Glomerular visceral epithelial cell (primary cell): ENCODE measurements around the gene TRIM40.
A peak's percentile ranks its signal among the peaks of the same experiment; 100 is the strongest.
"Not testable (repeated sequence)": the region's sequence is repeated elsewhere in the genome, so short reads cannot be mapped to it uniquely, and the experiment has no call there.

Source experiments
- DNase-seq: peaks from one replicate; pipeline ENCODE4 v3.0.0-alpha.2; 2016; ENCODE audit errors: extremely low spot score

The TRIM40 gene

GRCh38 chr6:30163918-30164654, 28.1 kb downstream of the TRIM40 start:
- DNase-seq: no peak

GRCh38 chr6:30164714-30165113, 28.8 kb downstream of the TRIM40 start:
- DNase-seq: no peak

GRCh38 chr6:30165238-30165637, 29.3 kb downstream of the TRIM40 start:
- DNase-seq: not testable (repeated sequence)

GRCh38 chr6:30167101-30167500, 31.2 kb downstream of the TRIM40 start:
- DNase-seq: no peak

- no peak for DNase-seq
Measured at GRCh38 chr6:30168741-30169140, 32.8 kb downstream of the TRIM40 start.

GRCh38 chr6:30169658-30170614, 34.0 kb downstream of the TRIM40 start:
- DNase-seq: peak; percentile 67

- DNase-seq: no peak
Measured at GRCh38 chr6:30171677-30172471, 35.9 kb downstream of the TRIM40 start.

- DNase-seq: no peak
Measured at GRCh38 chr6:30172681-30173080, 36.7 kb downstream of the TRIM40 start.

GRCh38 chr6:30175765-30176164, 39.8 kb downstream of the TRIM40 start:
- no peak for DNase-seq

- DNase-seq: no peak
Measured at GRCh38 chr6:30178837-30179236, 42.9 kb downstream of the TRIM40 start.

GRCh38 chr6:30180145-30180544, 44.2 kb downstream of the TRIM40 start:
- DNase-seq: no peak

- no peak for DNase-seq
Measured at GRCh38 chr6:30184417-30185031, 48.6 kb downstream of the TRIM40 start.

GRCh38 chr6:30185846-30186484, 50.0 kb downstream of the TRIM40 start:
- no peak for DNase-seq

GRCh38 chr6:30188541-30188940, 52.6 kb downstream of the TRIM40 start:
- DNase-seq: no peak

GRCh38 chr6:30192076-30192475, 56.1 kb downstream of the TRIM40 start:
- no peak for DNase-seq

GRCh38 chr6:30194797-30195690, 59.1 kb downstream of the TRIM40 start:
- no peak for DNase-seq

- DNase-seq: no peak
Measured at GRCh38 chr6:30195951-30196350, 60.0 kb downstream of the TRIM40 start.

- DNase-seq: no peak
Measured at GRCh38 chr6:30196376-30196775, 60.4 kb downstream of the TRIM40 start.
